Thymus (tissue), 11 donors: ENCODE results near the gene KLHL17. TPM values are rescaled to one million over a fixed set of nuclear protein-coding genes. Genes with fewer than 3 reads are reported as not detected.

Experiments
- DNase-seq, 9 donors: peaks; one replicate each; pipeline ENCODE4 v3.0.0-alpha.2; 2013; ENCODE audit warnings: low spot score in 9 of 9, low read depth in 6 of 9, missing footprints in 1 of 9
- H3K27ac ChIP-seq, 2 donors: one replicate each; pipeline ENCODE4 v1.5.1; 2013; ENCODE audit warnings: control low read depth in 1 of 2, low read depth in 1 of 2, low read length in 1 of 2, mild to moderate bottlenecking in 1 of 2, moderate library complexity in 1 of 2
- H3K27me3 ChIP-seq, 2 donors: one replicate each; pipeline ENCODE4 v1.5.1; 2013; ENCODE audit warnings: low read length in 1 of 2; ENCODE audit not compliant: control insufficient read depth in 2 of 2, insufficient read depth in 1 of 2
- H3K36me3 ChIP-seq, 2 donors: one replicate each; pipeline ENCODE4 v1.5.1; 2013; ENCODE audit warnings: low read length in 1 of 2, mild to moderate bottlenecking in 1 of 2, moderate library complexity in 1 of 2; ENCODE audit not compliant: control insufficient read depth in 2 of 2, insufficient read depth in 2 of 2
- H3K4me1 ChIP-seq, 2 donors: one replicate each; pipeline ENCODE4 v1.5.1; 2013; ENCODE audit warnings: low read length in 2 of 2; ENCODE audit not compliant: control insufficient read depth in 2 of 2, insufficient read depth in 2 of 2
- H3K4me3 ChIP-seq, 2 donors: one replicate each; pipeline ENCODE4 v1.5.1; 2013; ENCODE audit warnings: low read length in 2 of 2, control low read depth in 1 of 2, mild to moderate bottlenecking in 1 of 2
- H3K9me3 ChIP-seq, 2 donors: one replicate each; pipeline ENCODE4 v1.5.1; 2013; ENCODE audit warnings: low read length in 1 of 2, mild to moderate bottlenecking in 1 of 2; ENCODE audit not compliant: control insufficient read depth in 2 of 2, insufficient read depth in 1 of 2
- WGBS: extraction: QIAGEN DNeasy Blood & Tissue Kit; methylation state at CpG from one replicate; pipeline ENCODE4 v1.1.7; 2013; 5-methylcytosine and 5-hydroxymethylcytosine counted together
- polyA plus RNA-seq: library from polyadenylated mRNA; stranded (reverse); fragments of 200-250 nt; gene quantifications from one replicate; pipeline ENCODE4 v1.2.3, GENCODE V29; 2013
- total RNA-seq: library from RNA; stranded (reverse); fragments of 120-200 nt; gene quantifications from one replicate; pipeline ENCODE4 v1.2.4, GENCODE V29; 2013
- donor health status: healthy.

Gene KLHL17
- total and polyA plus RNA-seq, 2 donors: 7.4 to 34.5 TPM

DNA sequence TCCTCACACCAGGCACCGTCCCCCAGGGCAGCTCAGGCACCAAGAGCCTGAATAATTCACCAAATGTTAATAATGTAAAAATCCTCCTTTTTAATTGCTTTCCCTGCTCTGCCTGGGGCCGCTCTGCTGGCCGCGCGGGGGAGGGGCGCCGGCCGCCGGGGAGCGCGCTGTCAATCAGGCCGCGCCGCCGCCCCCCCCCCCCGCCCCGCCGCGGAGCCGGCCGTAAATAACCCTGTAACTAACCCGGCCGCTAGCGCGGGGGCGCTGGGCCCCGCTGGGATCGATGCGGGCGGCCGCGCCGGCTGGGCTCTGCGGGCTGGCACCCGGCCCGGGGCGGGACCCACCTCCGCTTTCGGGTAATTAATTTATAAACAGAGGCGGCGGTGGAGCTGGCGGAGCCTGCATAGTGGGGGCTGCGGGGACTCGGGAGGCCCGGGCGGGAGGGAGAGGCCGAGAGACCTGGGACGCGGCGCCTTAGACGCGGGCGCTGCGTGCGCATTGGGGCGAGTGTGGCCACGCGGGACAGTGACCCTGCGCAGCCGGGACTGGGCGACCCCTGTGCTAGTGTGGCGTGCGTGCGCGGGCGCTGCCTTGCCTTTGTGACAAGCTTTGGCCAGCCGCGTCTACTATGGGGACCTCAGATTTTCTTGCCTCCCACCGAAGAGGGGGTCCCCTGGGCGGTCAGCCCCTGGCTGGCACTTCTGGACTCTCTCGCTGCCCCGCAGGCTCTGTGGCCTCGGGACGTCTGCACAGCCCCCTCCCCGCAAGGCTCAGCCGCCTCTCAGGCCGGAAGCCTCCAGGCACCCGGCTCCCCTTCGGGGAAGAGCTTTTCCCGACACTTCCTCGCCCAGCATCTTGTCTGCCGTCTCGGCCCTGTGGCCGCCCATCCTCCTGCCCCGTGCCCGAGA lies 20.0 kb upstream of the KLHL17 start:
- Histone ChIP-seq H3K4me1 (peaks cover 2 to 13% of the 10 kb centered on the region in 2 donors), H3K27me3 (peaks cover 79 to 85% of the 10 kb centered on the region in 2 donors), H3K9me3 (peaks cover 1% of the 10 kb centered on the region in 2 donors), H3K27ac (no peak overlapping the region), H3K4me3 (peak overlapping the region in 1 of 2 donors; percentile 32), H3K36me3 (peaks cover 5 to 18% of the 10 kb centered on the region in 2 donors)
- no peak for DNase-seq
- under 1% methylated on average over 86 of the region's 86 CpGs for WGBS

DNA sequence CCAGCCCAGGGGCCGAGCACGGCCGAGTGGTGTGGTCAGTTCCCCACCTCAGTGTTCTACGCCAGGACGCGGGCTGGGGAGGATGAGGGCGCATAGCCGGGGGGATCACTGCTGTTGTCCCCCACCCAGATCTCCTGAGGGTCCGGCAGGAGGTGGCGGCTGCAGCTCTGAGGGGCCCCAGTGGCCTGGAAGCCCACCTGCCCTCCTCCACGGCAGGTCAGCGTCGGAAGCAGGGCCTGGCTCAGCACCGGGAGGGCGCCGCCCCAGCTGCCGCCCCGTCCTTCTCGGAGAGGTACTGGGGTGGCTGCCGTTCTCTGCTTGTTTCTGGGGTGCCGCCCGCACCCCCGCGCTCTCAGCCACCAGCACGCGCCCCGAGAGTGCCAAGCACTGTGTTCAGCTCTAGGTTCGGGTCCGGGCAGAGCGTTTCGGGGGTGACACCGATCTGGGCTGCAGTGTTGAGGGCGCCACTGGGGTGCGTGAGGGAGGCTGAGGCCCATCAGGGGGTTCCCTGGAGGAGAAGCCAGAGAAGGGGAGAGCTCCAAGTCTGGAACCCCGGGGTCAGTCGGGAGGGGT lies 19.3 kb upstream of the KLHL17 start:
- Histone ChIP-seq H3K27ac (no peak overlapping the region), H3K27me3 (peaks cover 72 to 77% of the 10 kb centered on the region in 2 donors), H3K36me3 (peaks cover 7 to 25% of the 10 kb centered on the region in 2 donors), H3K4me3 (no peak overlapping the region), H3K4me1 (peaks cover 2 to 13% of the 10 kb centered on the region in 2 donors), H3K9me3 (no peaks in the 10 kb centered on the region)
- 6% methylated on average over 36 of the region's 36 CpGs for WGBS
- no peak for DNase-seq

DNA sequence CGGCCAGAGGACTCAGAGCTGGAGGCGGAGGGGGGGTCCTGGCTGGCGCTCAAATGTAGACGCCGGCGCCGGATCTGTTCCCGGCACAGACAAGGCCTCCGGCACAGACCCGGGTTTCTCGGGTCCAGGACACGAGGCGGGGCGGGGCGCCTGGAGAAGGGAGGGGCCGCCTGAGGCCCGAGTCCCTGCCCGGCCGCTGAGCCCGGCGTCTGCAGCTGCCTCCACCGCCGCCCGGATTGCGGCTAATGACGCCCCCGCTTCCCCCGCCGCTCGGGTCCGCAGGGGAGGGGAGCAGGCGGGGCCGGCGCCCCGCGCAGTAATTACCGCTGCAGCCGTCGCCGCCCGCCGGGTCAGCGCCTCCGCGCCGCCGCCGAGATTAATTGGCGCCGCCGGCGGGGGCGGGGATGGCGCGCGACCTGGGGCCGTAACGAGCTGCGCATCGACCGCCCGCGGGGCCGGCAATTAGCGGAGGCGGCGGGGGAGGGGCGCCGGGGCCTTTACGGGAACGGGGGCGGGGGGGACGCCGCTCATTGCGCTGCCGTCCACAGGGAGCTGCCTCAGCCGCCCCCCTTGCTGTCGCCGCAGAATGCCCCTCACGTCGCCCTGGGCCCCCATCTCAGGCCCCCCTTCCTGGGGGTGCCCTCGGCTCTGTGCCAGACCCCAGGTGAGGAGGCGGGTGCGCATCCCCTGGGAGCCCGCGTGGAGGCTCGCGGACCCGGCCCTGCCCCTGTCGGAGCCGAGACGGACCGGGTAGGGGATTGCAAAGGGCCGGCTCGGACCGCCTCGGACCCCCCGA lies 18.6 kb upstream of the KLHL17 start:
- DNase-seq: no peak
- Histone ChIP-seq H3K4me1 (peaks cover 2 to 13% of the 10 kb centered on the region in 2 donors), H3K27ac (no peak overlapping the region), H3K27me3 (peaks cover 66 to 70% of the 10 kb centered on the region in 2 donors), H3K36me3 (peaks cover 9 to 32% of the 10 kb centered on the region in 2 donors), H3K4me3 (peak overlapping the region in 1 of 2 donors; percentile 28), H3K9me3 (no peaks in the 10 kb centered on the region)
- 1% methylated on average over 98 of the region's 98 CpGs for WGBS

DNA sequence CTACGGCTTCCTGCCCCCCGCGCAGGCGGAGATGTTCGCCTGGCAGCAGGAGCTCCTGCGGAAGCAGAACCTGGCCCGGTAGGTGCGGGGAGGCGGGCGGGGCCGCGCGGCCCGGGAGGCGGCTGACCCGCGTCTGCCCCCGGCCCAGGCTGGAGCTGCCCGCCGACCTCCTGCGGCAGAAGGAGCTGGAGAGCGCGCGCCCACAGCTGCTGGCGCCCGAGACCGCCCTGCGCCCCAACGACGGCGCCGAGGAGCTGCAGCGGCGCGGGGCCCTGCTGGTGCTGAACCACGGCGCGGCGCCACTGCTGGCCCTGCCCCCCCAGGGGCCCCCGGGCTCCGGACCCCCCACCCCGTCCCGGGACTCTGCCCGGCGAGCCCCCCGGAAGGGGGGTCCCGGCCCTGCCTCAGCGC lies 18.0 kb upstream of the KLHL17 start:
- no peak overlapping the region for H3K27ac ChIP-seq
- no peaks in the 10 kb centered on the region for H3K9me3 ChIP-seq
- WGBS: 2% methylated on average over 48 of the region's 48 CpGs
- H3K4me1 ChIP-seq: peaks cover 2 to 13% of the 10 kb centered on the region in 2 donors
- H3K4me3 ChIP-seq: no peak overlapping the region
- H3K36me3 ChIP-seq: peaks cover 13 to 37% of the 10 kb centered on the region in 2 donors
- DNase-seq: no peak
- H3K27me3 ChIP-seq: peaks cover 63 to 64% of the 10 kb centered on the region in 2 donors

DNA sequence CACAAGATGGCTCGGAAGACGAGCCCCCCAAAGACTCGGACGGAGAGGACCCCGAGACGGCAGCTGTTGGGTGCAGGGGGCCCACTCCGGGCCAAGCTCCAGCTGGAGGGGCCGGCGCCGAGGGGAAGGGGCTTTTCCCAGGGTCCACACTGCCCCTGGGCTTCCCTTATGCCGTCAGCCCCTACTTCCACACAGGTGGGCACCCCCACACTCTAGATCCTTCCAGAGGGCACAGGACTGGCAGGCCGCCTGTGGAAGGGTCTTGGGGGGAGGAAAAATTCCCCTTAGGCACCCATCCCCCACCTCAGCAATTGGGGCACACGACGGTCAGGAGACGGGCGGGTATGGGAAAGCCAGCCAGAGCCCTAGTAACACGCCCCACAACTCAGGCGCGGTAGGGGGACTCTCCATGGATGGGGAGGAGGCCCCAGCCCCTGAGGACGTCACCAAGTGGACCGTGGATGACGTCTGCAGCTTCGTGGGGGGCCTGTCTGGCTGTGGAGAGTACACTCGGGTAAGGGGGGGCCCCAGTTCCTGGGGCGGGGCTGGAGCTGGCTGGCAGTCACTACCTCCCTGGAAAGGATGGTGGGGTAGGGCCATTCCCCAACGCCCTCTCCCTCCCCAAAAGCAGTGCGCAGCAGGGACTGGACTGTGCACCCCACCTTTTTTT lies 17.4 kb upstream of the KLHL17 start:
- 29% methylated on average over 27 of the region's 27 CpGs for WGBS
- no peak overlapping the region for H3K4me3 ChIP-seq
- H3K4me1 ChIP-seq: peaks cover 2 to 13% of the 10 kb centered on the region in 2 donors
- H3K27me3 ChIP-seq: peaks cover 58 to 60% of the 10 kb centered on the region in 2 donors
- no peak overlapping the region for H3K27ac ChIP-seq
- no peaks in the 10 kb centered on the region for H3K9me3 ChIP-seq
- DNase-seq: no peak
- H3K36me3 ChIP-seq: peaks cover 18 to 43% of the 10 kb centered on the region in 2 donors

DNA sequence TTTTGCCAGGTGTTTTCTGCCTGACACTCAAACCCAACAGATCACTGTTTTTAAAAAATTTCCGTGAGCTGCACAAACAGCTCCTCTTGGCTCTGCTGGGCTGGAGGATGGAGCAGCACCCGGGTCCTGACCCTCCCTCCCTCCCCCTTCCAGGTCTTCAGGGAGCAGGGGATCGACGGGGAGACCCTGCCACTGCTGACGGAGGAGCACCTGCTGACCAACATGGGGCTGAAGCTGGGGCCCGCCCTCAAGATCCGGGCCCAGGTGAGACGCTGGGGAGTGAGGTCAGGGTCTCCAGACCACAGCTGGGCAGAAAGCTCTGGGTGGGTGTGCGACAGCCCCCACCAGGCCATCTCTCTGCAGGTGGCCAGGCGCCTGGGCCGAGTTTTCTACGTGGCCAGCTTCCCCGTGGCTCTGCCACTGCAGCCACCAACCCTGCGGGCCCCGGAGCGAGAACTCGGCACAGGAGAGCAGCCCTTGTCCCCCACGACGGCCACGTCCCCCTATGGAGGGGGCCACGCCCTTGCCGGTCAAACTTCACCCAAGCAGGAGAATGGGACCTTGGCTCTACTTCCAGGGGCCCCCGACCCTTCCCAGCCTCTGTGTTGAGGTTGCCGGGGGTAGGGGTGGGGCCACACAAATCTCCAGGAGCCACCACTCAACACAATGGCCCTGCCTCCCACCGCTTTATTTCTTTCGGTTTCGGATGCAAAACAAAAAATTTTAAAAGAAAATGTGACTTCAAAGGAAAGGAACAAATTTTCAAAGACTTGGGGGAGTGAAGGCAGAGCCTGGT lies 16.6 kb upstream of the KLHL17 start:
- no peaks in the 10 kb centered on the region for H3K9me3 ChIP-seq
- peaks cover 24 to 51% of the 10 kb centered on the region in 2 donors for H3K36me3 ChIP-seq
- no peak overlapping the region for H3K4me3 ChIP-seq
- no peak for DNase-seq
- 96% methylated on average over 27 of the region's 27 CpGs for WGBS
- H3K27ac ChIP-seq: no peak overlapping the region
- H3K4me1 ChIP-seq: peaks cover 2 to 13% of the 10 kb centered on the region in 2 donors
- H3K27me3 ChIP-seq: peaks cover 51 to 54% of the 10 kb centered on the region in 2 donors

DNA sequence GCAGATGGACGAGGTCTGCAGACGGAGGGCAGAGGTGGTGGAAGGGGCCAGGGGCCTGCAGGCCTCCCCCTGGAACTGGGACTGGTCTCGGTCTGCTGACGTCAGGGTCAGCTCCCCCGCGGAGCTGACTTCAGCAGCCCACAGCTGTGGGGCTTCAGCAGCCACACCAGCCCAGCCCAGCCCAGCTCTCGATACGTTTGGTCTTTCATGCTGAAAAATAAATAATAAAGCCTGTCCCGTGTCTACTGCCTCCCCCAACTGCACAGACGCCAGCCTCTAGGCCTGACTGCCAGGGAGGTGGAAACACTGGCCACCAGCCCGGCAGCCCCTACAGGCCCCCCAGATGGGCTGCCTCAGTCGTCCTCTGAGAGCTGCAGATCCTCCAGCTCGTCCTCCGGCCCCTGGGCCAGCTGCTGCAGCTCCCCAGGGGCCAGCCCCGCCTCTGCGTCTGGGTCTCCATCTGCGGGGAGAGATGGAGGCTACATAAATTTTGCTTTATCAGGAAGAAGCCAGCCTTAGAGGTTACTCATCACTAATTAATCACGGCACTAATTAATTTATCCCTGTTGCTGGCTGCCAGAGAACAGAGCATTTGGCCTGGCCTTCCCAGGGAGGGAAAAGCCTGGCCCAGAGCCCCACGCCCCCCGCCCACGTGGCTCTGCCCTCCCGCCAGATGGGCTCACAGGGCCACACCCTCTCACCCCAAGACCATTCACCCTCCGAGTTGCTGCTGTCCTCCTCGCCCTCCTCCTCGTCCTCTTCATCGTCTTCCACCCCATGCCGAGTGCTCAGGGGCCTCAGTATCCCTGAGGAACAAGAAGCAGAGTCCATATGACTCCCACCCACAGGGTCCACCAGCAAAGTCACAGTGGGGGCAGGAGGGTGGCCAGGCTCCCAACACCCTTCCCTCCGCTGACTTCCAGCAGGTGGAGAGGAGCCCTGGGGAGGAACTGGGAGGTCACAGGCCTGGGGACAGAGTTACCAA lies 15.8 kb upstream of the KLHL17 start:
- Histone ChIP-seq H3K9me3 (no peaks in the 10 kb centered on the region), H3K27me3 (peaks cover 42 to 45% of the 10 kb centered on the region in 2 donors), H3K36me3 (peaks cover 33 to 60% of the 10 kb centered on the region in 2 donors), H3K4me3 (no peak overlapping the region), H3K4me1 (peaks cover 2 to 13% of the 10 kb centered on the region in 2 donors), H3K27ac (no peak overlapping the region)
- DNase-seq: no peak
- WGBS: 96% methylated on average over 28 of the region's 28 CpGs
